Effector memory CD4-positive, alpha-beta T cell (primary cell): Measurements from ENCODE around the gene MAP2K6.

Source experiments
- DNase-seq, 3 donors: peaks; one replicate each; pipeline ENCODE4 v3.0.0-alpha.2; 2020
- H3K27ac ChIP-seq: 2 replicates; pipeline ENCODE4 v1.7.0; 2013; ENCODE audit warnings: mild to moderate bottlenecking, low read length, moderate library complexity; ENCODE audit not compliant: insufficient read depth, poor library complexity, severe bottlenecking
- H3K27me3 ChIP-seq: replicated peaks from 2 replicates; pipeline ENCODE4 v1.7.0; 2013; ENCODE audit warnings: mild to moderate bottlenecking, low read length; ENCODE audit not compliant: insufficient read depth, control insufficient read depth, poor library complexity, severe bottlenecking
- H3K36me3 ChIP-seq: 2 replicates; pipeline ENCODE4 v1.7.0; 2013; ENCODE audit warnings: mild to moderate bottlenecking, low read length, moderate library complexity; ENCODE audit not compliant: control insufficient read depth, insufficient read depth
- H3K4me1 ChIP-seq: 2 replicates; pipeline ENCODE4 v1.7.0; 2013; ENCODE audit warnings: low read length, mild to moderate bottlenecking; ENCODE audit not compliant: control insufficient read depth, insufficient read depth, poor library complexity, severe bottlenecking
- H3K4me3 ChIP-seq: 2 replicates; pipeline ENCODE4 v1.7.0; 2013; ENCODE audit warnings: low read length, low read depth, mild to moderate bottlenecking; ENCODE audit not compliant: insufficient read depth, poor library complexity, severe bottlenecking
- H3K9me3 ChIP-seq: 2 replicates; pipeline ENCODE4 v1.7.0; 2013; ENCODE audit warnings: mild to moderate bottlenecking, low read length, moderate library complexity; ENCODE audit not compliant: control insufficient read depth

The MAP2K6 gene

DNA sequence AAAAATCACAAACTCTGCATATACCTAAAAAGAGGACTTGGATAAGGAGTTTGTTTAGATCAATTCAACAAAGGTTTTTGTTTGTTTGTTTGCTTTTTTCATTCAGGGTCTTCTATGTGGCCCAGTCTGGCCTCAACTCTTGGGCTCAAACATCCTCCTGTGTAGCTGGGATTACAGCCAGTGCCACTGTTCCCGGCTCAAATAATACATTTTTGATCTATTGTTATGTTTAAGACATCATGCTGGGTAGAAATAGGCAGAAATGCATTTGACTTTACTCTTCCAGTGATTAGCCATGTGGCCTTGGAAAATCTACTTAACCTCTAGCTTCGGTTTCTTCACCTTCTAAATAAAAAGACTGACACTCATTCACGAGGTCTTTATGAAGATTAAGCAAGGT, 11.5 kb downstream of the MAP2K6 start:
- peaks cover 4% of the 10 kb centered on the region for H3K4me1 ChIP-seq
- DNase-seq, result no peak
- no peak overlapping the region for H3K27ac ChIP-seq
- no peaks in the 10 kb centered on the region for H3K27me3 ChIP-seq
- H3K9me3 ChIP-seq, result no peaks in the 10 kb centered on the region
- H3K4me3 ChIP-seq, result no peak overlapping the region
- no peaks in the 10 kb centered on the region for H3K36me3 ChIP-seq

GRCh38 chr17:69427486-69428197, 13.1 kb downstream of the MAP2K6 start:
- no peak overlapping the region for H3K4me3 ChIP-seq
- no peak for DNase-seq
- peaks cover 4% of the 10 kb centered on the region for H3K4me1 ChIP-seq
- no peaks in the 10 kb centered on the region for H3K36me3 ChIP-seq
- H3K9me3 ChIP-seq, result no peaks in the 10 kb centered on the region
- H3K27me3 ChIP-seq, result no peaks in the 10 kb centered on the region
- H3K27ac ChIP-seq, result no peak overlapping the region

- Histone ChIP-seq H3K4me1 (peaks cover 1% of the 10 kb centered on the region), H3K9me3 (no peaks in the 10 kb centered on the region), H3K4me3 (no peak overlapping the region), H3K27me3 (no peaks in the 10 kb centered on the region), H3K36me3 (peaks cover 2% of the 10 kb centered on the region), H3K27ac (no peak overlapping the region)
- no peak for DNase-seq
Measured at GRCh38 chr17:69428252-69428980, 13.9 kb downstream of the MAP2K6 start.

- no peak overlapping the region for H3K4me3 ChIP-seq
- no peaks in the 10 kb centered on the region for H3K9me3 ChIP-seq
- H3K4me1 ChIP-seq, result no peaks in the 10 kb centered on the region
- no peaks in the 10 kb centered on the region for H3K27me3 ChIP-seq
- DNase-seq, result no peak
- no peak overlapping the region for H3K27ac ChIP-seq
- H3K36me3 ChIP-seq, result peaks cover 2% of the 10 kb centered on the region
Measured at GRCh38 chr17:69430488-69430887, 16.0 kb downstream of the MAP2K6 start.

DNA sequence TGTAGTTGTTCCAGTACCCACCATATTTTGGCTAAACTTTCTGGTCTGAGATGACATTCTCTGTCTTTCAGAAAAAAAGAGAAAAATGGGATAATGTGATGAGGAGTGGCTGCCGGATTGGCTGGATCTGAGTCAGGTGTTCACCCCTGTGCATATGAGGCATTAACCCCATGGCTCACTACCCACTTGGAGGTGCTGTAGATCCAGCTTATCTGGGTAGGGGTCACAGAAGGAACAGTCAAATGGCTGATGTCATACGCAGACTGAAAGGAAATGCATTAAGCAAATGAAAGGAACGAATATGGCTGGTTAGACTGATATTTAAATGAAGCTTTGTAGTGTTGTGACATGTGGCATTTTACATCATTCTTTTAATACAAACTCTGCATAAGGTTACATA, 17.3 kb downstream of the MAP2K6 start:
- no peaks in the 10 kb centered on the region for H3K4me1 ChIP-seq
- H3K27ac ChIP-seq, result no peak overlapping the region
- DNase-seq, result no peak
- H3K36me3 ChIP-seq, result peaks cover 2% of the 10 kb centered on the region
- no peaks in the 10 kb centered on the region for H3K27me3 ChIP-seq
- H3K4me3 ChIP-seq, result no peak overlapping the region
- H3K9me3 ChIP-seq, result no peaks in the 10 kb centered on the region

DNA sequence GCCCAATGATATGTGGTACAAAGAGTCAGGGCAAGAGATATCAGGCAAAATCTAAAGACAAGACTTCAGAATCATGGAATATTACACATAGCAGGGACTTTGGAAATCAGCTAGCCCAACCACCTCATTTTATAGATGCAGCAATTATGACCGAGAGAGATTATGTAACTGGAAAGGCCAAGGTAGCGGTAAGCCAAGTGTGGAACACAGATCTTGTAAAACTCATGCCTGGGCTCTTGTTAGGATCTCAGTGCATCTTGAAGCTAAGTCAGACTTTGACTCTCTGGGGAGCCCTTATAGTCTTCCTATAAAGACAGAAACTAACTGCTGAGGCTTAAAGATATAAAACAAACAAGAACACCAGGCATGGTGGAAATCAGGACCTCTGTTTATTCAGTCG, 18.6 kb downstream of the MAP2K6 start:
- H3K4me1 ChIP-seq, result no peaks in the 10 kb centered on the region
- no peak overlapping the region for H3K27ac ChIP-seq
- H3K27me3 ChIP-seq, result no peaks in the 10 kb centered on the region
- peaks cover 2% of the 10 kb centered on the region for H3K36me3 ChIP-seq
- no peak overlapping the region for H3K4me3 ChIP-seq
- DNase-seq, result no peak
- H3K9me3 ChIP-seq, result no peaks in the 10 kb centered on the region

GRCh38 chr17:69434164-69434579, 19.7 kb downstream of the MAP2K6 start:
- no peak for DNase-seq
- no peak overlapping the region for H3K27ac ChIP-seq
- no peaks in the 10 kb centered on the region for H3K27me3 ChIP-seq
- peaks cover 2% of the 10 kb centered on the region for H3K36me3 ChIP-seq
- H3K9me3 ChIP-seq, result no peaks in the 10 kb centered on the region
- no peaks in the 10 kb centered on the region for H3K4me1 ChIP-seq
- H3K4me3 ChIP-seq, result no peak overlapping the region

DNA sequence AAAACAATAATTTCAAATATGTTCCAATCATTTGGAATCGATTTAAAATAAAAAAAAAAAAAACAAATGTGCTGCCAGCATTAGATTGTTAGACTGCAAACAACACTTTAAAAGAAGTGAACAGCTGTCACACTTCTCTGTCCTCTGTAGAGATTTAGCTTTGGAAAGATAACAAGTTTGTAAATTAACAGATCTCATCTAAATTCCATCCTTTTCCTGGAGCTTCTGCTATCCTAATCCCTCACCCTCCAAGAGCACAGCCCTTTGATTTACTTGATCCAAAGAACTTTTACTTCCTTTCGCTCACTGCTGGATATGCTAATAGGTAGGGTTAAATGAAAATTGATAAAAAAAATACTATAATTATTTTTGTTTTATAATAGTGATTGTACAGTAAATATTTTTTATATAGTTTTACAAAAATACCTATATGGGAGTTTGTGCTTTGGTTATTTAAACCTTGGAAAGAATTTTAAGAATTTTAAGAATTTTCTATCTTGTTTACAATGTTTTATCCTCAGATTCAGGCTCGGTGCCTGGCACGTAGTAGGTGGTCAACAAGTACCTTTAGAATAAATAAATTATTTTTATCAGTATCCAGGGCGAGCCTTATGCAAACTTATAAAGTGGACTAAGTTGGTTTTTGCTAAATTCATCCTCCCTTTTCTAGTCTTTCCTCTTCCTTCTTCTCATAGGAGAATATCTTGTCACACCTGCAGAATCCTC, 21.6 kb downstream of the MAP2K6 start:
- DNase-seq, result no peak
- no peaks in the 10 kb centered on the region for H3K9me3 ChIP-seq
- no peaks in the 10 kb centered on the region for H3K27me3 ChIP-seq
- no peak overlapping the region for H3K27ac ChIP-seq
- H3K4me3 ChIP-seq, result no peak overlapping the region
- H3K36me3 ChIP-seq, result peaks cover 2% of the 10 kb centered on the region
- H3K4me1 ChIP-seq, result no peaks in the 10 kb centered on the region

GRCh38 chr17:69437475-69437874, 23.0 kb downstream of the MAP2K6 start:
- no peaks in the 10 kb centered on the region for H3K9me3 ChIP-seq
- DNase-seq, result no peak
- H3K4me3 ChIP-seq, result no peak overlapping the region
- H3K36me3 ChIP-seq, result peaks cover 2% of the 10 kb centered on the region
- H3K27me3 ChIP-seq, result no peaks in the 10 kb centered on the region
- H3K27ac ChIP-seq, result no peak overlapping the region
- no peaks in the 10 kb centered on the region for H3K4me1 ChIP-seq

DNA sequence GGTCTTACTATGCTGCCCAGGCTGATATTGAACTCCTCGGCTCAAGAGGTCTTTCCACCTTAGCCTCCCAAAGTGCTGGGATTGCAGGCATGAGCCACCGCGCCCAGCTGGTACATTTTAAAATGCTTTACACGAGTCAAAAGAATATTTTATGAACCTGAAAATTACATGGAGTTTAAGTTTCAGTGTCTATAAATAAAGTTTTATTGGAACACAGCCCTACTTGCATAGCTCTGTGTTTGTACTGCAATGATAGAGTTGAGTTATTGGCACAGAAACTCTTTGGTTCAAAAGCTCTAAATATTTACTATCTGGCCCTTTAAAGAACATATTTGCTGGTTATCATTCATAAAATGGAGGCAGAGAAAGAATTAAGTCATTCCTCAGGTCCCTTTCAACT, 24.3 kb downstream of the MAP2K6 start:
- Histone ChIP-seq H3K27ac (no peak overlapping the region), H3K9me3 (no peaks in the 10 kb centered on the region), H3K4me3 (no peak overlapping the region), H3K4me1 (no peaks in the 10 kb centered on the region), H3K36me3 (no peaks in the 10 kb centered on the region), H3K27me3 (no peaks in the 10 kb centered on the region)
- DNase-seq, result no peak
